ENCODE measurements around the gene AGBL1.
"Not testable (repeated sequence)": the region's sequence is repeated elsewhere in the genome, so short reads cannot be mapped to it uniquely, and the experiment has no call there.

AGBL1 gene

GRCh38 chr15:86425746-86426145, 346.1 kb downstream of the AGBL1 start:
- DNase-seq: no peak

- DNase-seq: no peak
Measured at GRCh38 chr15:86432861-86433260, 353.2 kb downstream of the AGBL1 start.

- DNase-seq: no peak
Measured at GRCh38 chr15:86433983-86434382, 354.3 kb downstream of the AGBL1 start.

GRCh38 chr15:86439614-86440013, 359.9 kb downstream of the AGBL1 start:
- no peak for DNase-seq

GRCh38 chr15:86444527-86444926, 364.9 kb downstream of the AGBL1 start:
- DNase-seq: no peak

- DNase-seq: no peak
Measured at GRCh38 chr15:86445579-86446252, 366.0 kb downstream of the AGBL1 start.

- DNase-seq: no peak
Measured at GRCh38 chr15:86446253-86446640, 366.6 kb downstream of the AGBL1 start.

- DNase-seq: not testable (repeated sequence)
Measured at GRCh38 chr15:86465470-86466039, 385.9 kb downstream of the AGBL1 start.

- DNase-seq: no peak
Measured at GRCh38 chr15:86481720-86482119, 402.0 kb downstream of the AGBL1 start.

GRCh38 chr15:86483936-86484335, 404.3 kb downstream of the AGBL1 start:
- no peak for DNase-seq

GRCh38 chr15:86488046-86488445, 408.4 kb downstream of the AGBL1 start:
- DNase-seq: no peak

GRCh38 chr15:86489981-86490380, 410.3 kb downstream of the AGBL1 start:
- DNase-seq: no peak

GRCh38 chr15:86491118-86491517, 411.4 kb downstream of the AGBL1 start:
- DNase-seq: no peak

- no peak for DNase-seq
Measured at GRCh38 chr15:86493884-86494283, 414.2 kb downstream of the AGBL1 start.

- no peak for DNase-seq
Measured at GRCh38 chr15:86494475-86494874, 414.8 kb downstream of the AGBL1 start.

- DNase-seq: no peak
Measured at GRCh38 chr15:86502301-86502700, 422.6 kb downstream of the AGBL1 start.

GRCh38 chr15:86505951-86506350, 426.3 kb downstream of the AGBL1 start:
- DNase-seq: no peak

- no peak for DNase-seq
Measured at GRCh38 chr15:86506401-86506800, 426.7 kb downstream of the AGBL1 start.

GRCh38 chr15:86515625-86516024, 436.0 kb downstream of the AGBL1 start:
- no peak for DNase-seq

GRCh38 chr15:86522721-86523120, 443.1 kb downstream of the AGBL1 start:
- DNase-seq: no peak

- no peak for DNase-seq
Measured at GRCh38 chr15:86526938-86527690, 447.4 kb downstream of the AGBL1 start.

- DNase-seq: not testable (repeated sequence)
Measured at GRCh38 chr15:86528094-86528493, 448.4 kb downstream of the AGBL1 start.

GRCh38 chr15:86538141-86538540, 458.5 kb downstream of the AGBL1 start:
- no peak for DNase-seq

- DNase-seq: no peak
Measured at GRCh38 chr15:86540840-86541467, 461.3 kb downstream of the AGBL1 start.

Measured in NCI-H2081 treated with DMSO at 0.1 percent for 48 hours (cell line).